ENCODE results near the gene RBMX.
"Not testable (repeated sequence)": the region's sequence is repeated elsewhere in the genome, so short reads cannot be mapped to it uniquely, and the experiment has no call there.

The RBMX gene

GRCh38 chrX:136874114-136874513, 6.4 kb downstream of the RBMX start:
- not testable (repeated sequence) for DNase-seq

- not testable (repeated sequence) for DNase-seq
Measured at GRCh38 chrX:136873210-136873609, 7.3 kb downstream of the RBMX start.

- DNase-seq, result no peak
Measured at GRCh38 chrX:136872091-136872700, 8.3 kb downstream of the RBMX start.

GRCh38 chrX:136870064-136870463, 10.5 kb downstream of the RBMX start:
- no peak for DNase-seq

- DNase-seq, result no peak
Measured at GRCh38 chrX:136868283-136869055, 12.1 kb downstream of the RBMX start.

GRCh38 chrX:136867518-136867917, 13.0 kb downstream of the RBMX start:
- no peak for DNase-seq

DNA sequence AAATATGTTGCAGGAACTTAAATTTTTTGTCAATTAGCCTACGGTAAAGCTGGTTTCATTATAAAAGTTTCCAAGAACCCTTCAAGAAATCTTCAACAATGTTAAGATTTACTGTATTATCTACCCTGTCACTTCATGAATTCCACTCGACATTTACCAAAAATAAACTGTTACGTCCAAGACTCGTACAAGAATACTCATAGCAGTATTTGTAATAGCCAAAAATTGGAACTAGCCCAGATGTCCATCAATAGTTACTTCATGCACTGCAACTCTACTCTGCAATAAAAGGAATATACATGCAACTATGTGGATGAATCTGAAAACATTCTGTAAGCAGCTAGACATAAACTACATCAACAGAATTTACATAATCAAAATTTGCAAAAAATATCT, 13.4 kb downstream of the RBMX start:
- DNase-seq, result no peak

DNA sequence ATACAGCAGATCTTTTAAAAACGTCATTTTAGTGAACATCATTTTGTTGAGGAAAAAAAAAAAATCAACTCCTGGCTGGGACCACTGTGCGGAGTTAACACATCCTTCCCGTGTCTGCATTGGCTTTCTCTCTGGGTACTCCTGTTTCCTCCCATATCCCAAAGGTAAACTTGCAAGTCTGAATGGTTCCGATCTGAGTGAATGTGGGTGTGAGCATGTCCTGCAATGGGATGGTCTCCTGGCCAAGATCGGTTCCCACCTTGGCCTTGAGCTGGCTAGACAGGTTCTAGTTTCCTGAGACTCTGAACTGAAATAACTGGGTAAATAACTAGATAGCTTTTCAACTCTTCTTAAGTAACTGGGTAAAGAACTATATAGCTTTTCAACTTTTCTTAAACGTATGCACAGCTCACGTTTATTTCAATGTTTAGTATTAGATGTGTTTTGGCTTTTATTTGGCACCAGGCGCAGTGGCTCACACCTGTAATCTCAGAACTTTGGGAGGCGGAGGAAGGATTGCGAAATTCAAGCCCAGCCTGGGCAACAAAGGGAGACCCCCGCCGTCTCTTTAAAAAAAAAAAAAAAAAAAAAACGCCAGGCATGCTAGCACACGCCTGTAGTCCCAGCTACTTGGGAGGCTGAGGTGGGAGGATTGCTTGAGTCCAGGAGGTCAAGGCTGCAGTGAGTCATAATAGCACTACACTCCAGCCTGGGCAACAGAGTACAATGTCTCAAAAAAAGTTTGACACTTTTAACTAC, 14.0 kb downstream of the RBMX start:
- DNase-seq, result no peak

DNA sequence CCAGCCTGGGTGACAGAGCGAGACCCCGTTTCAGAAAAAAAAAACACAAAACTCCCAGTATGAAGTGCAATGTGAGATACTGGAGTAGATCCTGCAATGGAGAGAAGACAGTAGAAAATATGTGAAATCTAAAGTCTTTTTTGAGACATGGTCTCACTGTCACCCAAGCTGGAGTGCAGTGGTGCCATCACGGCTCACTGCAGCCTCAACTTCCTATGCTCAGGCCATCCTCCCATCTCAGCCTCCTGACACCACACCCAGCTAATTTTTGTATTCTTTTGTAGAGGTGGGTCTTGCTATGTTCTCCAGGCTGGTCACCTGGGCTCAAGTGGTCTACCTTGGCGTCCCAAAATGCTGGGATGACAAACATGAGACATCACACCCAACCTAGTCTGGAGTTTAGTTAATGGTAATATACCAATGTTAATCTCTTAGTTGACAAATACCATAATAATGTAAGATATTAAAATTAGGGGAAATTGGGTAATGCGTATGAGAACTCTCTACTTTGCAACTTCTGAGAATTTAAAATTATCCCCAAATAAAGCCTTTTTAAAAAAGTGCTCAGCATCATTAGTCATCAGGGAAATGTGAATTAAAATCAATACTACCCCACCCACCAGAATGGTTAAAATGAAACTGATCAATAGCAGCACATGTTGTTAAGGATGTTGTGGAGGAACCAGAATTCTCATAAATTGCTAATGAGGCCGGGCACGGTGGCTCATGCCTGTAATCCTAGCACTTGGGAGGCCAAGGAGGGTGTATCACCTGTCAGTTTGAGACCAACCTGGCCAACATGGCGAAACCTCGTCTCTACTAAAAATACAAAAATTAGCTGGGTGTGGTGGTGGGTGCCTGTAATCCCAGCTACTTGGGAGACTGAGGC, 15.0 kb downstream of the RBMX start:
- DNase-seq, result peak; percentile 48

DNA sequence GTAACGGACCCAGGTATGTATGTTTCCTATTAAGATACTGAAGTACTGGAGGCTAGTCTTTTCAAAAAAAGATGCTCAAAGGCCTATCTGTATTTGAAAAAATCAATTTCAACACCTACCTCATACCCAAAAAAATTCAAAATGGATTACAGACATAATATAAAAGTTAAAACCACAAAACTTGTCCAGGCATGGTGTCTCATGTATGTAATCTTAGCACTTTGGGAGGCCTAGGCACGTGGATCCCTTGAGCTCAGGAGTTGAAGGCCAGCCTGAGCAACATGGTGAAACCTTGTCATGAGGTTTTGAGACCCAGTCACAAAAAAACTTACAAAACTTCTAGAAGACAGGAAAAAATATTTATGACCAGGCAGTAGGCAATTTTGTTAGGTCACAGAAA, 16.7 kb downstream of the RBMX start:
- no peak for DNase-seq

- DNase-seq, result no peak
Measured at GRCh38 chrX:136862546-136862945, 18.0 kb downstream of the RBMX start.

- no peak for DNase-seq
Measured at GRCh38 chrX:136861877-136862276, 18.6 kb downstream of the RBMX start.

DNA sequence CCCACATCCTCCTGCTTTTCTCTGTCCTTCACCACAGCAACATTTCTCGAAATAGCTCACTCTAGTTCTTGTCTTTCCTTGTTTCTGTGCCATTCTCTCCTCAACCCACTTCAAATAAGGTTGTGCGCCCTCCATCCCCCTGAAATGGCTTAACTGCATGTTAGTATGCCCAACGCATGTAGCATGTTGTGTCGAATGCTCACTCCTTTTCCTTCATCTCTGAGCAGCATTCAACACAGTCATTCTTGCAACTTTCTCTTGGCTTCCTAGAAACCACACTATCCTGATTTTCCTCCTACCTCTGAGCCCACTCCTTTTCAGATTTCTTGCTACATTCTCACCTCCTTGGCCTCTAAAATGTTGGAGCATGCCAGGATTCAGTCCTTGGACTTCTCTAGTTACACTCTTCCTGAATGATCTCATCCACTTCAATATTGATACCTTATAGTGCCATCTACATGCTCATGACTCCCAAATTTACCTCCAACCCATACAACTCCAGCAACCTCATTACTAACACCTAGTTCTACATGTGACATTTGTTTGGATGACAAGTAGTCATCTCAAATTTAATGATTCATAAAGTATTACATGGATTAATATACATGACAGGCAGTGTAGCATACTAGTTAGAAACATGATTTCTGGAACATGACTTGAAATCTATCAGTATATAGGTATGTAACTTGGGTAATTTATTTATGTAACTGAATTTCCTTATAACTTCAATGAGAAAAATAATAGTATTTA, 22.3 kb downstream of the RBMX start:
- no peak for DNase-seq

- DNase-seq, result no peak
Measured at GRCh38 chrX:136856551-136856950, 24.0 kb downstream of the RBMX start.

DNA sequence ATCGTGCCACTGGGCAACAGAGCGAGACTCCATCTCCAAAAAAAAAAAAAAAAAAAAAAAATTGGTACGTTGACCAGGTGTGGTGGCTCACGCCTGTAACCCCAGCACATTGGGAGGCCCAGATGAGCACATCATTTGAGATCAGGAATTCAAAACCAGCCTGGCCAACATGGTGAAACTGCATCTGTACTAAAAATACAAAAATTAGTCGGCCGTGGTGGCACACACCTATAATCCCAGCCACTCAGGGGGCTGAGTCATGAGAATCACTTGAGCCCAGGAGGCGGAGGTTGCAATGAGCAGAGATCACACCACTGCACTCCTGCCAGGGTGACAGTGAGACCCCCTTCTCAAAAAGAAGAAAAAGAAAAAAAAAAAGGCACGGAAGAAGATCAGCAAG, 24.5 kb downstream of the RBMX start:
- DNase-seq, result no peak

GRCh38 chrX:136851526-136851925, 29.0 kb downstream of the RBMX start:
- DNase-seq, result no peak

DNA sequence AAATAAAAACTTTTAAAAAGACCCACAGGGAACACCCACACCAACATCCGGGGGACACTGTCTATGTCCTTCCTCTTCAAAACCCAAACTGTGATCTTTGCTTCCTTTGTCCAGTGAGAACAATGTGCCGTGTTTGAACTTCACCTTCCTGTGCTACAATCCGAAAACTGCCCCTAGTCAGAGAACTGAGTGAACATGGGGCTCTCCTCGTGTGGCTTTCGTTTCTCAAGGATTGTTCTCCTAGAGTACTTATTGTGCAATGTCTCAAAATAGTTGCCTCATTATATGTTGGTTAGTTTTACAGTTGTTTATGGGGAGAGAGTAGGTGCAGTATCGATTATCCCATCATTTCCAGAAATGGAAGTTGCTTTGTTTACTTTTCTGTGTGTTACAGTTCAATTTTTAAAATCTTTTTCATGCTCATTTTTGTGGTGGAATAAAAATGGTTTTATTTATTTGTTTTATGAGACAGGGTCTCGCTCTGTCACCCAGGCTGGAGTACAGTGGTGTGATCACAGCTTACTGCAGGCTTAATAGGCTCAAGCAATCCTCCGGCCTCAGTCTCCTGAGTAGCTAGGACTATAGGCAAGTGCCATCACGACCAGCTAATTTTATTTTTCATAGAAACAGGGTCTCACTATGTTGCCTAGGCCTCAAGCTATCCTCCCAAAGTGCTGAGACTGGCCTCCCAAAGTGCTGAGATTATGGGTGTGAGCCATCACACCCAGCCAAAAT, 29.9 kb downstream of the RBMX start:
- DNase-seq, result no peak

GRCh38 chrX:136849395-136849794, 31.1 kb downstream of the RBMX start:
- DNase-seq, result no peak

GRCh38 chrX:136847874-136848273, 32.7 kb downstream of the RBMX start:
- no peak for DNase-seq

- no peak for DNase-seq
Measured at GRCh38 chrX:136839196-136839595, 41.3 kb downstream of the RBMX start.

DNA sequence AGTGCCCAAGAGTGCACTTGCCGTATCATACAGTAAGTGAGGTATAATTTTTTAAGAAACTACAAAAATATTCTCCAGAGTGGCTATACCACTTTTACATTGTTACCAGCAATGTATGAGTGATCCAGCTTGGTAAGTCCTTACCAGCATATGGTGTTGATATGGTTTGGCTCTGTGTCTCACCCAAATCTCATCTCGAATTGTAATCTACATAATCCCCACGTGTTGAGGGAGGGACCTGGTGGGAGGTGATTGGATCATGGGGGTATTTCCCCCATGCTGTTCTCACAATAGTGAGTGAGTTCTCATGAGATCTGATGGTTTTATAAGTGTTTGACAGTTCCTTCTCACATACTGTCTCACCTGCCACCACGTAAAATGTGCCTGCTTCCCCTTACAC, 44.8 kb downstream of the RBMX start:
- no peak for DNase-seq

DNA sequence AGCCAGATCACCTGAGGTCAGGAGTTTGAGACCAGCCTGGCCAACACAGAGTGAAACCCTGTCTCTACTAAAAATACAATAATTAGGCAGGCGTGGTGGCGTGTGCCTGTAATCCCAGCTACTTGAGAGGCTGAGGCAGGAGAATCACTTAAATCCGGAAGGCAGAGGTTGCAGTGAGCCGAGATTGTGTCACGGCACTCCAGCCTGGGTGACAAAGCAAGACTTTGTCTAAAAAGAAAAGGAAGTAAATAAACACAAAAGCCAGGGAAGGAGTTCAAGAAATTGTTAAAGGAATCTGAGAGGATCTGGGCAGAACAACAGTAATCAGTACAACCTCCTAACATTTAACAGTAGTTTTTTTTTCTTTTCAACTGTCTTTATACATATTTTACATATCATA, 51.1 kb downstream of the RBMX start:
- no peak for DNase-seq

All from activated CD4-positive, alpha-beta T cell treated with anti-CD3 and anti-CD28 coated beads, Interleukin-2, Interleukin-6, amounts not matched to agents 100 ng/mL and 50 ng/mL, durations not matched to agents 16 hours and 8 hours (primary cell).